Measurements from ENCODE around the gene REPS2.
"Not testable (repeated sequence)": the region's sequence is repeated elsewhere in the genome, so short reads cannot be mapped to it uniquely, and the experiment has no call there.

Gene REPS2

GRCh38 chrX:16946361-16946964 lies at the start of gene REPS2:
TSS of gene REPS2 (plus strand) at chrX:16946658. CDS start at chrX:16946862, 204 bp downstream.
- peak; percentile 21 for DNase-seq

GRCh38 chrX:16897445-16897844 lies 49.0 kb upstream of the REPS2 start:
- DNase-seq, result no peak

GRCh38 chrX:16903274-16904022 lies 43.0 kb upstream of the REPS2 start:
- no peak for DNase-seq

- no peak for DNase-seq
These were observed 36.1 kb upstream of the REPS2 start for GRCh38 chrX:16910376-16910775.

GRCh38 chrX:16914058-16914457 lies 32.4 kb upstream of the REPS2 start:
- DNase-seq, result no peak

- DNase-seq, result no peak
These were observed 29.9 kb upstream of the REPS2 start for GRCh38 chrX:16916561-16916960.

GRCh38 chrX:16917120-16917519 lies 29.3 kb upstream of the REPS2 start:
- DNase-seq, result no peak

- no peak for DNase-seq
These were observed 27.5 kb upstream of the REPS2 start for GRCh38 chrX:16918979-16919378.

DNA sequence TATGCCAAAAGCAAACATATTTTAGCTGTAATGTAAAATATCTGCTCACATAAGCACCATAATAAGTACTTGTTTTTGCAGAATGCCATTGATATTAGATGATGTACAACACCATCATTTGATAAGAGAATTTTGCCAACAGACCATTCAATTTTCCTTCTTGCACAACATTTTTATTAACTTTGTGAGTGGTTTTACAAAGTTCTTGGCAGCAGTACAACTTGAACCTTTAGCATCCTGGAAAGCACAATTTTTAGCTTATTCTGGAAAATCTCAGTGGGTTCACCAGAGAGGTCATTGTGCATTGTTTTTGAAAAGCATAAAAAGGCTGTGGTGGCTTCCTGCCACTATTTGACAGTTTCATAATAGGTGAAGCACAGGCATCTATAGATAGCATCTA lies 26.4 kb upstream of the REPS2 start:
- DNase-seq, result no peak

DNA sequence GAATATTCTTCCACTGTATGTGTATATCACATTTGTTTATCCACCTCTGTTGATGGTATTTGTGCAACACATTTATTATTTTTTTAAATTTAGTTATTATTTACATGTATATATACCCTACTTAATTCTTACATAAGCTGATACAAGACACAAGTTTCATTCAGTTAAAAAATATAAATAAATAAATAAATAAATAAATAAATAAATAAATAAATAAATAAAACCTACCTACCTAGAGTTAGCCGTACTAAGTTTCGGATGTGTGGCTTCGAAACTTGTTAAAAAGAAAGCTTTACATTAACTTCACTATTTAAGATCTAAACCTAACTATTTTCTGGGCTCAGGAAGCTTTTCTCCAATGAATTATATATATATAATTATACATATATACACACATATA lies 23.3 kb upstream of the REPS2 start:
- DNase-seq, result no peak

GRCh38 chrX:16924631-16925480 lies 21.6 kb upstream of the REPS2 start:
- no peak for DNase-seq

DNA sequence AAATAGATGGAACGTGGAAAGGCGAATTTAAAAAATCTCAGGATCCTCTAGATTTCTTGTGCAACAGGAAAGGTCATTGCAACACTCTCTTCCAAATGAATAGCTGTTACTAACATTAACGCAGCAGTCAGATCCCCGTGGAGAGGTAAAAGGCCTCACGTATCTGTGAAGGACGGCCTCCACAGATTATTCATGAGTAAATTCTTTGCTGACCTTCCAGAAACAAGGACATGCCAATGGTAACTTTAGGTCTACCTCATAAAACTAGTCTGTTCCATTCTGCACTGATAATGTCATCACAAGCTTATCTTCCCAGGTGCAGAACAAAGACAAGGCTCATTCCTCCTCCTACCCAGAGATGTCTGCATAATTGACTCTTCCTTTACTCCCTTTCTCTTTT lies 16.1 kb upstream of the REPS2 start:
- no peak for DNase-seq

- DNase-seq, result no peak
These were observed 15.1 kb upstream of the REPS2 start for GRCh38 chrX:16931371-16931770.

DNA sequence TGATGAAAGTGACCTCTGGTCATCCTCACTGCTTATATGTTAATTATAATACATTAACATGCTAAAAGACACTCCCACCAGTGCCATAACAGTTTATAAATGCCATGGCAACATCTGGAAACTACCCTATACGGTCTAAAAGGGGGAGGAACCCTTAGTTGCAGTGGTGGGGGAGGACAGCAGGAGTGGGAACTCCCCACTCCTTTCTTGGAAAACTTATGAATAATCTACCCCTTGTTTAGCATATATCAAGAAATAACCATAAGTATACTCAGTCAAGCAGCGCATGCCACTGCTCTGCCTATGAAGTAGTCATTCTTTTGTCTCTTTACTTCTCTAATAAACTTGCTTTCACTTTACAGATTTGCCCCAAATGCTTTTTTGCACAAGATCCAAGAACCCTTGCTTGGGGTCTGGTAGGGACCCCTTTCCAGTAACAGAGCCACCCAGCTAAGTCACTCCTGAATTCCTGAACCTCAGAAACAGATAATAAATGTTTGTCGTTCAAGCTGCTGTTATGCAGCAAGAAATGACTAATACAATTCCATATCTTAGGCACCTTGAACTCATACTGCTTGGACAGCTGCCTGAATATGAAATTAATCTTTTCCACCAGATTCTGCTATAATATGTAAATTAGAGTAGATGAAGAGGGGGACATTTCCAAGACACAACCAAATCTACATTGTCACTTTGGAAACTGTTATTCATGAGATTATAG lies 14.4 kb upstream of the REPS2 start:
- no peak for DNase-seq

- DNase-seq, result no peak
These were observed 12.3 kb upstream of the REPS2 start for GRCh38 chrX:16934185-16934584.

DNA sequence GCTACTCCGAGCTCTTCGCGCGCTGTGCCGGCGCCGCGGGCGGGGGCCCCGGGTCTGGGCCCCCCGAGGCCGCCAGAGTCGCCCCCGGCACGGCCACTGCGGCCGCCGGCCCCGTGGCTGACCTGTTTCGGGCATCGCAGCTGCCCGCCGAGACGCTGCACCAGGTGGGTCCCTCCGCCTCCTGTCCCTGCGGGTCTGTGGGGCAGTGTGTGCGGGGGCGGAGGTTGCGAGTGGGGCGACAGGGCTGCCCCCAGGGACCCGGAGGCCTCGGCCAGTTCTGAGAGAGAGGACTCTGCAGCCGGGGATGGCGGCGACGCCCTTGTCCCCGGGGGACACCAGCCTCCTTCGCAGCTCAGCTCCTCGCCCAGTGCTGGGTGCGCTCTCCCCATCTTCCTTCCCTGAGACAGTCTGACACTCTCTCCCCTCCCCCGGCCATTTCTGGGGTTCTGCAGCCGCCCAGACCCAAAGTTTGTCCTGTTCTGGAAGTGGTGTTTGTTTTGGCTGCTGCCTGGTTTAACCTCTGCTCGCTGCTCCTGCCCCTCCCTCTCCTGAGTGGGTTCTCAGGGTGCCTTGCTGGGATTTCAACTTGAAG lies 609 bp downstream of the REPS2 start:
- no peak for DNase-seq

- no peak for DNase-seq
These were observed 4.0 kb downstream of the REPS2 start for GRCh38 chrX:16950423-16950822.

GRCh38 chrX:16953606-16954211 lies 7.3 kb downstream of the REPS2 start:
- DNase-seq, result no peak

DNA sequence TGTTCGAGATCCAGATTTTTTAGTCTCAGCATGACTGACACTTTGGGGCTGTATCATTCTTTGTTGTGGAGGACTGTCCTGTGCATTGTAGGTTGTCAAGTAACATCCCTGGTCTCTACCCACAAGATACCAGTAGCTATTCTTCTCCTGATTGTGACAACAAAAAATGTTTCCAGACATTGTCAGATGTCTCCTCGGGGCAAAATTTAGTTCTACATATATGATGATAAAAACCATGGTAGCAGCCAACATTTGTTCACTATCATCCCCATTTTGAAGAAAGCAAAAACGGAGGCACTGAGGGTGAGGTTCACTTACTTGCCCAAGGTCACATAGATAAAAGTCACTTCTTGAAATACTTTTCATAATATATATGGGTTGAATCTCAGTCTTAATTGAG lies 11.3 kb downstream of the REPS2 start:
- no peak for DNase-seq

- no peak for DNase-seq
These were observed 11.9 kb downstream of the REPS2 start for GRCh38 chrX:16958356-16958755.

DNA sequence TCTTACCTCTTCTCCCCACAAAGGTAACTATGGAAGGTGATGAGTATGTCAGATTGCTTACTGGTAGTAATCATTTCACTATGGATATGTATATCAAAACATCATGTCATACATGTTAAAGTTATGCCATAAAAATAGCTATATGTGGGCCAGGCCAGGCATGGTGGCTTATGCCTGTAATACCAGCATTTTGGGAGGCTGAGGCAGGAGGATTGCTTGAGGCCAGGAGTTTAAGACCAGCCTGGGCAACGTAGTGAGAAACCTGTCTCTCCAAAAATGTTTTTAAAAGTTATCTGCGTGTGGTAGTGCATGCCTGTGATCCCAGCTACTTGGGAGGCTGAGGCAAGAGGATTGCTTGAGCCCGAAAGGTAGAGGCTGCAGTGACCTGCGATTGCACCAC lies 16.2 kb downstream of the REPS2 start:
- DNase-seq, result not testable (repeated sequence)

DNA sequence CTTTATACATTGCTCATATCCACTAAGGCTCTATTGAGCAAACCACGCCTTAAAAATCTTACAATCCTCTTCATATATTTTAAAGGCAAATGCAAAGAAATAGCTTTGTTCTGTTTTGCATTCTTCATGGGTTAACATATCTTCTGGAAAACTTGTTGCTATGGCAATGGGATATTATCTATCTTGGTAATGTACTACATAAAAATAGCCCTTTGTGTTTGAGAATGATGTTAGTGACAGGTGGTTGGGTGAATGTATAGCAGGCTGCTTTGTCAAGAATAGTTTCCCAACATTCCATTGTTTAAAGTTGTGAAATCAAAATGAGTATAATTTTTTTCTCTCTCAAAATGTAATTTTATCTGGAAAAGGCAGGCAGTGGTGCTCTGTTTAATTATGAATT lies 16.8 kb downstream of the REPS2 start:
- DNase-seq, result no peak

Measured in SHP77 treated with DMSO at 0.1 percent for 48 hours (cell line).